GM12801 (cell line): ENCODE data around the gene TAS1R3.

Source experiments
- CTCF ChIP-seq: IDR thresholded peaks from one replicate; pipeline ENCODE4 v1.5.1; 2011; ENCODE audit warnings: control low read depth; ENCODE audit not compliant: insufficient read length; ENCODE audit errors: extremely low read depth

TAS1R3 gene

GRCh38 chr1:1359308-1359663, 28.2 kb downstream of the TAS1R3 start:
- no peak for TF ChIP-seq CTCF

- no peak for TF ChIP-seq CTCF
These were observed 28.8 kb downstream of the TAS1R3 start for GRCh38 chr1:1359664-1360468.

- no peak for TF ChIP-seq CTCF
These were observed 29.6 kb downstream of the TAS1R3 start for GRCh38 chr1:1360506-1361169.

- no peak for TF ChIP-seq CTCF
These were observed 30.3 kb downstream of the TAS1R3 start for GRCh38 chr1:1361233-1361981.

GRCh38 chr1:1361982-1362423, 30.9 kb downstream of the TAS1R3 start:
- TF ChIP-seq CTCF, result no peak

- no peak for TF ChIP-seq CTCF
These were observed 33.2 kb downstream of the TAS1R3 start for GRCh38 chr1:1364266-1364665.

- no peak for TF ChIP-seq CTCF
These were observed 35.0 kb downstream of the TAS1R3 start for GRCh38 chr1:1365875-1366698.
